Ishikawa (cell line): Measurements from ENCODE around the gene DPY30.

Source experiments
- EGR1 ChIP-seq: IDR thresholded peaks from 2 replicates; pipeline ENCODE4 v1.6.1; 2012
- EP300 ChIP-seq: IDR thresholded peaks from 2 replicates; pipeline ENCODE4 v1.6.1; 2012; ENCODE audit warnings: borderline replicate concordance
- TEAD4 ChIP-seq: IDR thresholded peaks from 2 replicates; pipeline ENCODE4 v1.6.1; 2012
- YY1 ChIP-seq: IDR thresholded peaks from 2 replicates; pipeline ENCODE4 v1.6.1; 2012; ENCODE audit warnings: low read depth
- TF ChIP-seq, protein P1 (sequence below): IDR thresholded peaks from 2 replicates; pipeline ENCODE4 v1.6.1; 2012

DNA sequence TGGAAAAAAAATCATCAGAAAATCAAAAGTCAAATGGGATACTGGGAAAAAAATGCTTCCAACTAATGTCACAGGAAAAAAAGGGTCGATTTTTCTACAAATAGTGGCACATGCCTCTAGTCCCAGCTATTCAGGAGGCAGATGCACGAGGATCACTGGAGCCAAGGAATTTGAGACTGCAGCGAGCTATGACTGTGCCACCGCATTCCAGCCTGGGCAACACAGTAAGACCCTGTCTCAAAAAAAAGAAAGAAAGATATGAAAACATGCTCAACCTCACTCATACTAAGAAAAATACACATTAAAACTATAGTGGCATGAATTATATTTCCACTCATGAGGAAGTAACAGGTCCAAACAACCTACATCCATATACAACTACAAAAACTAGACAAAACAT lies 46.7 kb downstream of the DPY30 start:
- TF ChIP-seq YY1 = no peak
- TF ChIP-seq, protein P1, sequence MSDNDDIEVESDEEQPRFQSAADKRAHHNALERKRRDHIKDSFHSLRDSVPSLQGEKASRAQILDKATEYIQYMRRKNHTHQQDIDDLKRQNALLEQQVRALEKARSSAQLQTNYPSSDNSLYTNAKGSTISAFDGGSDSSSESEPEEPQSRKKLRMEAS = no peak
- TF ChIP-seq TEAD4 = no peak
- TF ChIP-seq EP300 = no peak
- TF ChIP-seq EGR1 = no peak
